ENCODE data around the gene NAB1.

The NAB1 gene

GRCh38 chr2:190674966-190675650 is 26.2 kb downstream of the NAB1 start:
- Histone ChIP-seq H3K4me3 (replicated peaks; ENCODE audit: insufficient read depth, low read length) (no peak overlapping the region), H3K27me3 (ENCODE audit: insufficient read depth, poor library complexity, severe bottlenecking) (no peaks in the 10 kb centered on the region), H3K27ac (replicated peaks) (no peak overlapping the region)
- TF ChIP-seq POLR2AphosphoS5 (IDR thresholded peaks at IDR 0.05; ENCODE audit: low read depth) (no peak), CTCF (IDR thresholded peaks at IDR 0.05; ENCODE audit: insufficient read depth, low read length) (no peak), REST (IDR thresholded peaks at IDR 0.05; ENCODE audit: insufficient replicate concordance, low read depth) (no peak), GABPA (IDR thresholded peaks at IDR 0.05; ENCODE audit: low read depth) (no peak), SPI1 (IDR thresholded peaks at IDR 0.05; ENCODE audit: borderline replicate concordance, low read depth) (no peak)
- no peak for DNase-seq (ENCODE audit: low read depth in 1 of 2, low spot score in 1 of 2)

GRCh38 chr2:190677255-190677654 is 28.4 kb downstream of the NAB1 start:
- H3K27ac ChIP-seq (replicated peaks): no peak overlapping the region
- no peak for DNase-seq (ENCODE audit: low read depth in 1 of 2, low spot score in 1 of 2)
- no peaks in the 10 kb centered on the region for H3K27me3 ChIP-seq (ENCODE audit: insufficient read depth, poor library complexity, severe bottlenecking)
- TF ChIP-seq GABPA (IDR thresholded peaks at IDR 0.05; ENCODE audit: low read depth) (no peak), SPI1 (IDR thresholded peaks at IDR 0.05; ENCODE audit: borderline replicate concordance, low read depth) (no peak), CTCF (IDR thresholded peaks at IDR 0.05; ENCODE audit: insufficient read depth, low read length) (no peak), POLR2AphosphoS5 (IDR thresholded peaks at IDR 0.05; ENCODE audit: low read depth) (no peak), REST (IDR thresholded peaks at IDR 0.05; ENCODE audit: insufficient replicate concordance, low read depth) (no peak)
- H3K4me3 ChIP-seq (replicated peaks; ENCODE audit: insufficient read depth, low read length): no peak overlapping the region

- no peak overlapping the region for H3K4me3 ChIP-seq (replicated peaks; ENCODE audit: insufficient read depth, low read length)
- no peaks in the 10 kb centered on the region for H3K27me3 ChIP-seq (ENCODE audit: insufficient read depth, poor library complexity, severe bottlenecking)
- TF ChIP-seq REST (IDR thresholded peaks at IDR 0.05; ENCODE audit: insufficient replicate concordance, low read depth) (no peak), CTCF (IDR thresholded peaks at IDR 0.05; ENCODE audit: insufficient read depth, low read length) (no peak), SPI1 (IDR thresholded peaks at IDR 0.05; ENCODE audit: borderline replicate concordance, low read depth) (no peak), GABPA (IDR thresholded peaks at IDR 0.05; ENCODE audit: low read depth) (no peak), POLR2AphosphoS5 (IDR thresholded peaks at IDR 0.05; ENCODE audit: low read depth) (no peak)
- DNase-seq (ENCODE audit: low read depth in 1 of 2, low spot score in 1 of 2): no peak
- H3K27ac ChIP-seq (replicated peaks): no peak overlapping the region
Measured at GRCh38 chr2:190678444-190679162, 29.7 kb downstream of the NAB1 start.

All from HL-60 (cell line).